Mesothelial cell of epicardium (in vitro differentiated cells): ENCODE measurements around the gene CDC42SE1. TPM values are rescaled to one million over a fixed set of nuclear protein-coding genes. Genes with fewer than 3 reads are reported as not detected.

Experiments
- DNase-seq, 2 experiments: peaks; one replicate each; pipeline ENCODE4 v3.0.0; 2021; ENCODE audit warnings: low spot score in 2 of 2; ENCODE audit not compliant: unreplicated experiment in 2 of 2
- H3K27ac Mint-ChIP-seq: 2 replicates; pipeline ENCODE4 v1.8.0; 2021; ENCODE audit warnings: mixed read lengths
- H3K27me3 Mint-ChIP-seq: 2 replicates; pipeline ENCODE4 v1.8.0; 2021; ENCODE audit warnings: low read depth, mixed read lengths
- H3K36me3 Mint-ChIP-seq: 2 replicates; pipeline ENCODE4 v1.8.0; 2021; ENCODE audit warnings: mixed read lengths
- H3K4me1 Mint-ChIP-seq: 2 replicates; pipeline ENCODE4 v1.8.0; 2021; ENCODE audit warnings: mixed read lengths
- H3K4me3 Mint-ChIP-seq: 2 replicates; pipeline ENCODE4 v1.8.0; 2021; ENCODE audit warnings: mild to moderate bottlenecking, moderate library complexity, mixed read lengths
- H3K9me3 Mint-ChIP-seq: 2 replicates; pipeline ENCODE4 v1.8.0; 2021; ENCODE audit warnings: mixed read lengths
- CTCF ChIP-seq: fragments of 200-600 bp; sonication (generic); IDR thresholded peaks from one replicate; pipeline ENCODE4 v1.5.0; 2021; ENCODE audit warnings: antibody characterized with exemption; ENCODE audit not compliant: unreplicated experiment
- total RNA-seq: library from RNA; stranded (reverse); gene quantifications from 3 replicates; pipeline ENCODE4 v1.2.1, GENCODE V29; 2021

Gene CDC42SE1
- total RNA-seq, 1 donor from 2014 or later: 93.4 TPM

- Mint-ChIP-seq H3K4me1 (no peaks in the 10 kb centered on the region), H3K9me3 (no peaks in the 10 kb centered on the region), H3K27me3 (no peaks in the 10 kb centered on the region), H3K4me3 (no peak overlapping the region), H3K36me3 (no peaks in the 10 kb centered on the region), H3K27ac (no peak overlapping the region)
- no peak for TF ChIP-seq CTCF
- no peak for DNase-seq
Measured at GRCh38 chr1:151085953-151086559, 26.6 kb upstream of the CDC42SE1 start.

GRCh38 chr1:151072224-151072623, 12.8 kb upstream of the CDC42SE1 start:
- Mint-ChIP-seq H3K4me3 (peak overlapping the region; percentile 99), H3K27ac (peak overlapping the region; percentile 81), H3K36me3 (peaks cover 13% of the 10 kb centered on the region), H3K27me3 (no peaks in the 10 kb centered on the region), H3K4me1 (peaks cover 13% of the 10 kb centered on the region), H3K9me3 (no peaks in the 10 kb centered on the region)
- TF ChIP-seq CTCF: no peak
- no peak for DNase-seq

GRCh38 chr1:151070474-151071276, 11.3 kb upstream of the CDC42SE1 start, which contains the start of gene GABPB2:
Gene GABPB2, plus strand, starts transcription at chr1:151070761. Its CDS starts 17,429 bp downstream, at chr1:151088190.
- peak; percentile 89 for TF ChIP-seq CTCF
- Mint-ChIP-seq H3K9me3 (no peaks in the 10 kb centered on the region), H3K36me3 (peaks cover 14% of the 10 kb centered on the region), H3K4me1 (peaks cover 13% of the 10 kb centered on the region), H3K27me3 (no peaks in the 10 kb centered on the region), H3K4me3 (peak within 1 kb of the TSS; percentile 99), H3K27ac (peak within 1 kb of the TSS; percentile 100)
- peak; percentile 74 to 91 for DNase-seq

GRCh38 chr1:151069103-151069486, 9.7 kb upstream of the CDC42SE1 start:
- H3K4me3 Mint-ChIP-seq: peak overlapping the region; percentile 34
- TF ChIP-seq CTCF: no peak
- DNase-seq: no peak
- H3K4me1 Mint-ChIP-seq: peaks cover 13% of the 10 kb centered on the region
- H3K36me3 Mint-ChIP-seq: peaks cover 12% of the 10 kb centered on the region
- peak overlapping the region; percentile 91 for H3K27ac Mint-ChIP-seq
- no peaks in the 10 kb centered on the region for H3K27me3 Mint-ChIP-seq
- no peaks in the 10 kb centered on the region for H3K9me3 Mint-ChIP-seq

- peak overlapping the region; percentile 19 for H3K27ac Mint-ChIP-seq
- H3K4me1 Mint-ChIP-seq: peaks cover 21% of the 10 kb centered on the region
- no peak overlapping the region for H3K4me3 Mint-ChIP-seq
- peaks cover 9% of the 10 kb centered on the region for H3K36me3 Mint-ChIP-seq
- TF ChIP-seq CTCF: no peak
- DNase-seq: no peak
- H3K27me3 Mint-ChIP-seq: no peaks in the 10 kb centered on the region
- no peaks in the 10 kb centered on the region for H3K9me3 Mint-ChIP-seq
Measured at GRCh38 chr1:151067185-151067584, 7.8 kb upstream of the CDC42SE1 start.
